Duodenal mucosa (tissue), 2 donors: ENCODE results near the gene BCAS1.

ENCODE experiments used
- H3K27ac ChIP-seq: one replicate; pipeline ENCODE4 v1.7.0; 2013; ENCODE audit warnings: low read depth, low read length
- H3K27me3 ChIP-seq, 2 donors: one replicate each; pipeline ENCODE4 v1.7.0; 2013; ENCODE audit warnings: low read length in 2 of 2, control low read depth in 1 of 2; ENCODE audit not compliant: insufficient read depth in 2 of 2, control insufficient read depth in 1 of 2
- H3K36me3 ChIP-seq, 2 donors: one replicate each; pipeline ENCODE4 v1.7.0; 2013; ENCODE audit warnings: low read length in 2 of 2, control low read depth in 1 of 2; ENCODE audit not compliant: insufficient read depth in 2 of 2, control insufficient read depth in 1 of 2
- H3K4me1 ChIP-seq, 2 donors: one replicate each; pipeline ENCODE4 v1.7.0; 2013; ENCODE audit warnings: low read length in 2 of 2, control low read depth in 1 of 2; ENCODE audit not compliant: insufficient read depth in 2 of 2, control insufficient read depth in 1 of 2
- H3K4me3 ChIP-seq, 2 donors: one replicate each; pipeline ENCODE4 v1.7.0; 2013; ENCODE audit warnings: low read length in 2 of 2, low read depth in 1 of 2
- H3K9ac ChIP-seq, 2 donors: one replicate each; pipeline ENCODE4 v1.7.0; 2013; ENCODE audit warnings: low read length in 2 of 2, low read depth in 1 of 2
- H3K9me3 ChIP-seq, 2 donors: one replicate each; pipeline ENCODE4 v1.7.0; 2013; ENCODE audit warnings: low read length in 2 of 2, control low read depth in 1 of 2; ENCODE audit not compliant: control insufficient read depth in 1 of 2

The BCAS1 gene

DNA sequence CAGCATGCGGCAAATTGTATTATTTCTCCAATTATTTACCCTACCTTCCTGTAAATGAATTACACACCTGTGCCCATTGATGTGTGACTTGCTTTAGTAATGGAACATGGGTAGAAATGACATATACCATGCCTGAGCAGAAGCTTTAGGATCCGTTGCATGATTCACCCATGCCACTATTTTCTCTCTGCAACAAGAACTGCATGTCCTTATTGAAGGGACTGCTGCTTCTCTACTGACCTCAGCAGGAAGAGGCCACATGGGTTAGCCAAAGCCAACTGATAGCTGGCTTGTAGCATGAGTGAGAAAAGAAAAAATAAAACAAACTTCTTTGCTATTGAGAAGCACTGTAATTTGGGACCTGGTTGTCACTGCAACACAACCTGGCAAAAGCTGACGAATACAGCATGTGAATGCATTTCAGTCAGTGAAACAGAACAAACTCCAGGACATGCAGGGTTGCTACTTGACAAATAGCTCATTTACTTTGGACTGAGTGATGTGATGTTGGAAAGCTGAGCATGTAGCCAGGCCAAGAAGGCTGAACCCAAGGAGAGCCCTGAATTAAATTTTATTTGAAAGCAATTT is 99.2 kb downstream of the BCAS1 start:
- Histone ChIP-seq H3K27ac (no peak overlapping the region), H3K27me3 (no peaks in the 10 kb centered on the region), H3K36me3 (no peaks in the 10 kb centered on the region), H3K4me3 (no peak overlapping the region), H3K4me1 (no peaks in the 10 kb centered on the region), H3K9ac (no peak overlapping the region), H3K9me3 (no peaks in the 10 kb centered on the region)

DNA sequence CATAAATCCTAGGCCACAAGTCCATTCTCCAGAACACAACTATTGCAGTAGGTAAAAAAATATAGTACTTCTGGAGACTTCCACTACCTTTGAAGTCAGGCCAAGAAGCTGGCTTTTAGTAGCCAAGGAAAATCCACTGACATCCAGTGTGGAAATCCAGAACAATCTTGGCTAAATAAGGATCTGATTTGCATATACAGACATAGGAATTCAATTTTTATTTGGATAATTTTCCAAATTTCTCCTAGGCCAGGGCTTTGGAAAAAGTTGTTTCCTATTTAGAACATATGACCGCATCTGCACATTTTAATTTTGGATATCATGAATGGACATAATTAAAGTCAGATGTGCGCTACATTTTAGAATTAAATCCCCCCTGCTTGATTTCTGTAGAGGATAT is 100.2 kb downstream of the BCAS1 start:
- no peaks in the 10 kb centered on the region for H3K27me3 ChIP-seq
- H3K27ac ChIP-seq, result no peak overlapping the region
- H3K4me3 ChIP-seq, result no peak overlapping the region
- no peak overlapping the region for H3K9ac ChIP-seq
- H3K36me3 ChIP-seq, result no peaks in the 10 kb centered on the region
- no peaks in the 10 kb centered on the region for H3K9me3 ChIP-seq
- H3K4me1 ChIP-seq, result no peaks in the 10 kb centered on the region

DNA sequence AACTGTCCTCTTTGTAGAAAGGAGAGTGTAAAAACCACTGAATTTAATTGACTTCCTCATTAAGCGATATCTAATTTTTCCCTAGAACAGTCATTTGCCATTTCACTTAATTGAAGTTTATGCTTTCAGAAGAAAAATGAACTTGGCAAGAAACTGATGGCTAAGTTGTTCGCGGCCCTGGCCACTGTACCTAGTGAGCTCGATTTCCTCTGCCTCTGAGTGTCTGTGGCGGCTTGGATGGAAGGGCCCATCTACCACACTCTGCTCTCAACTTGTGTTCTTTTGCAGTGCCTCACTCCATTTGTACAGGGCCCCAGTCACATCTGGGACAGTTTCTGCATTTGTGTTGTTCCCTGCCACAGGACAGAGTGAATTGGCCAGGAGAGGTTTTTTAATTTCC is 102.9 kb downstream of the BCAS1 start:
- H3K4me1 ChIP-seq, result peaks cover 0 to 4% of the 10 kb centered on the region in 2 donors
- H3K27ac ChIP-seq, result no peak overlapping the region
- no peaks in the 10 kb centered on the region for H3K9me3 ChIP-seq
- no peaks in the 10 kb centered on the region for H3K27me3 ChIP-seq
- H3K36me3 ChIP-seq, result no peaks in the 10 kb centered on the region
- no peak overlapping the region for H3K9ac ChIP-seq
- no peak overlapping the region for H3K4me3 ChIP-seq

GRCh38 chr20:53966774-53967398 is 103.5 kb downstream of the BCAS1 start:
- no peaks in the 10 kb centered on the region for H3K27me3 ChIP-seq
- H3K36me3 ChIP-seq, result no peaks in the 10 kb centered on the region
- H3K9ac ChIP-seq, result no peak overlapping the region
- H3K4me1 ChIP-seq, result peaks cover 0 to 4% of the 10 kb centered on the region in 2 donors
- no peak overlapping the region for H3K27ac ChIP-seq
- H3K9me3 ChIP-seq, result no peaks in the 10 kb centered on the region
- H3K4me3 ChIP-seq, result no peak overlapping the region

- Histone ChIP-seq H3K27me3 (no peaks in the 10 kb centered on the region), H3K27ac (no peak overlapping the region), H3K9me3 (no peaks in the 10 kb centered on the region), H3K4me1 (peaks cover 0 to 4% of the 10 kb centered on the region in 2 donors), H3K36me3 (no peaks in the 10 kb centered on the region), H3K4me3 (no peak overlapping the region), H3K9ac (no peak overlapping the region)
These were observed 105.7 kb downstream of the BCAS1 start for GRCh38 chr20:53964501-53965253.

DNA sequence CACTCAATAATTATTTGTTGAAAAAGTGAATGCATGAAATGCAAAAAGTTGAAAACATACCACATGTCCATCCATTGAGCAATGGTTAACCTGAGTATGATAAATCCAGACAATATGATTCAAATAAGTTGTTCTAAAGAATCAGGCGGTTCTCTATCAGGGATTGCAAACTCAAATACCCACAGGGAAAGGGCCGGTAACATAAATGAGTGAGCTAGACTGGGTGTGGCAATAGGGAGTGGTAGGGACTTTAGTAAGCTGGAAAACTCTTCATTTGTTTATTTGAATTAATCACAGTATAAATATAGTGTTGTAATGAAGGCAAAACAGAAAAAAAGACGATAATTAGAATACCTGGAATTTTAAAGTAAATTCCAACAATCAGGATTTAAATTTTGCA is 106.3 kb downstream of the BCAS1 start:
- H3K27me3 ChIP-seq, result no peaks in the 10 kb centered on the region
- H3K36me3 ChIP-seq, result no peaks in the 10 kb centered on the region
- no peak overlapping the region for H3K9ac ChIP-seq
- no peak overlapping the region for H3K4me3 ChIP-seq
- H3K27ac ChIP-seq, result no peak overlapping the region
- peaks cover 0 to 4% of the 10 kb centered on the region in 2 donors for H3K4me1 ChIP-seq
- no peaks in the 10 kb centered on the region for H3K9me3 ChIP-seq

GRCh38 chr20:53963635-53964034 is 106.8 kb downstream of the BCAS1 start:
- Histone ChIP-seq H3K27ac (no peak overlapping the region), H3K4me1 (peaks cover 0 to 4% of the 10 kb centered on the region in 2 donors), H3K4me3 (no peak overlapping the region), H3K9me3 (no peaks in the 10 kb centered on the region), H3K9ac (no peak overlapping the region), H3K36me3 (no peaks in the 10 kb centered on the region), H3K27me3 (no peaks in the 10 kb centered on the region)

DNA sequence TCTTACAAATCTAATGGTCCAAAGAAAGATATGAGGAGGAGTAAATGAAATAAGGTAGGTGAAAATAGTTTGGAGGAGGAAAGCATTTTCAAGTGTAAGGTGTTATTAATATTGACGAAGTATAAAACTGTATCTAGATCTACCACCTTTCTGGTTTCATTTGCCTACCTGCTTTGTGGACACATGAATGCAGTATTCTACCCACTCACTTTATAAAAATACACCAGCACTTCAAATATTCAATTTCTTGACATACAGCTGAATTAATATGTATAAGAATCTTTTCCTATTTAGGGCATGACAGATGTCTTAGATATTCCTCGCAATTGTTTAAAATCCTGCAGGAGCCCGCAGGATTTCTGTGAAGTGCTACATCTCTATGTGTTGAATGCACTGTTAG is 108.0 kb downstream of the BCAS1 start:
- Histone ChIP-seq H3K9me3 (no peaks in the 10 kb centered on the region), H3K27me3 (no peaks in the 10 kb centered on the region), H3K4me1 (peaks cover 0 to 4% of the 10 kb centered on the region in 2 donors), H3K27ac (no peak overlapping the region), H3K4me3 (no peak overlapping the region), H3K9ac (no peak overlapping the region), H3K36me3 (no peaks in the 10 kb centered on the region)

DNA sequence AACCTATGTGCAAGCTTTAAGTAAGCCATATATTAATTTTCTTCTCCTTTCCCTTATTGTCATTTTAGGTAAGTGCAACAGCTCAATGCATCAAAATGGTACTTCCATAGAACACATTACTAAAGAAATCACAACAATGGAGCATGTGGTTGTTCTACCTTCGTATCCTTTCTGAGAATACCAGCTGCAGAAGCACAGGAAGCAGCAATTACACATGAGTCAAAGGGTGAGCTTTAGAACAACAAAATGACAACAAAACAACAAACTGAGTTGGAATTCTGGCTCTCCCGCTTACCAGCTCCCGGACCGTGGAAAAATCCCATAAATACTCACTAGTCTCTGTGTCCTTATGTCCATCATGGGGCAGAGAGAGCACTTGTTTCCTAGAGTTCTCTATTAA is 108.9 kb downstream of the BCAS1 start:
- no peak overlapping the region for H3K27ac ChIP-seq
- H3K9ac ChIP-seq, result no peak overlapping the region
- H3K4me3 ChIP-seq, result no peak overlapping the region
- no peaks in the 10 kb centered on the region for H3K9me3 ChIP-seq
- peaks cover 0 to 4% of the 10 kb centered on the region in 2 donors for H3K4me1 ChIP-seq
- H3K27me3 ChIP-seq, result no peaks in the 10 kb centered on the region
- no peaks in the 10 kb centered on the region for H3K36me3 ChIP-seq

GRCh38 chr20:53960579-53961272 is 109.7 kb downstream of the BCAS1 start:
- H3K27ac ChIP-seq, result no peak overlapping the region
- peaks cover 0 to 5% of the 10 kb centered on the region in 2 donors for H3K9me3 ChIP-seq
- no peak overlapping the region for H3K4me3 ChIP-seq
- H3K36me3 ChIP-seq, result no peaks in the 10 kb centered on the region
- no peak overlapping the region for H3K9ac ChIP-seq
- H3K4me1 ChIP-seq, result peaks cover 0 to 4% of the 10 kb centered on the region in 2 donors
- H3K27me3 ChIP-seq, result no peaks in the 10 kb centered on the region
